ENCODE measurements around the gene LTBP1.

LTBP1 gene

GRCh38 chr2:32960238-32960637, 13.5 kb downstream of the LTBP1 start:
- H3K27ac ChIP-seq = no peak overlapping the region
- no peak overlapping the region for H3K9ac ChIP-seq
- no peaks in the 10 kb centered on the region for H3K79me2 ChIP-seq (ENCODE audit: insufficient read depth, low read depth)
- no peak overlapping the region for H2AFZ ChIP-seq (ENCODE audit: low read depth)
- H4K20me1 ChIP-seq (ENCODE audit: insufficient read depth) = no peaks in the 10 kb centered on the region; the same call in 1 of the 2 replicates
- no peaks in the 10 kb centered on the region for H3K4me1 ChIP-seq (ENCODE audit: low read depth, poor library complexity, severe bottlenecking)
- no peaks in the 10 kb centered on the region for H3K36me3 ChIP-seq (ENCODE audit: insufficient read depth)
- H3K4me2 ChIP-seq = no peak overlapping the region
- H3K4me3 ChIP-seq (IDR thresholded peaks at IDR 0.05; ENCODE audit: insufficient read depth, low read depth, low read length) = no peak overlapping the region
- no peaks in the 10 kb centered on the region for H3K27me3 ChIP-seq (ENCODE audit: insufficient read depth, low read depth)
- TF ChIP-seq CTCF (conservative IDR thresholded peaks at IDR 0.05; ENCODE audit: low read depth, low read length) = no peak

GRCh38 chr2:32960647-32961403, 14.1 kb downstream of the LTBP1 start:
- H3K4me2 ChIP-seq = no peak overlapping the region
- no peak overlapping the region for H2AFZ ChIP-seq (ENCODE audit: low read depth)
- H3K79me2 ChIP-seq (ENCODE audit: insufficient read depth, low read depth) = no peaks in the 10 kb centered on the region
- no peaks in the 10 kb centered on the region for H3K27me3 ChIP-seq (ENCODE audit: insufficient read depth, low read depth)
- TF ChIP-seq CTCF (conservative IDR thresholded peaks at IDR 0.05; ENCODE audit: low read depth, low read length) = no peak
- no peak overlapping the region for H3K27ac ChIP-seq
- H3K36me3 ChIP-seq (ENCODE audit: insufficient read depth) = no peaks in the 10 kb centered on the region
- no peaks in the 10 kb centered on the region; the same call in 1 of the 2 replicates for H4K20me1 ChIP-seq (ENCODE audit: insufficient read depth)
- no peak overlapping the region for H3K4me3 ChIP-seq (IDR thresholded peaks at IDR 0.05; ENCODE audit: insufficient read depth, low read depth, low read length)
- peaks cover 4% of the 10 kb centered on the region for H3K4me1 ChIP-seq (ENCODE audit: low read depth, poor library complexity, severe bottlenecking)
- no peak overlapping the region for H3K9ac ChIP-seq

- no peaks in the 10 kb centered on the region for H3K79me2 ChIP-seq (ENCODE audit: insufficient read depth, low read depth)
- TF ChIP-seq CTCF (conservative IDR thresholded peaks at IDR 0.05; ENCODE audit: low read depth, low read length) = no peak
- no peak overlapping the region for H3K9ac ChIP-seq
- no peaks in the 10 kb centered on the region for H3K27me3 ChIP-seq (ENCODE audit: insufficient read depth, low read depth)
- H3K4me1 ChIP-seq (ENCODE audit: low read depth, poor library complexity, severe bottlenecking) = peaks cover 23% of the 10 kb centered on the region
- H3K4me3 ChIP-seq (IDR thresholded peaks at IDR 0.05; ENCODE audit: insufficient read depth, low read depth, low read length) = no peak overlapping the region
- no peaks in the 10 kb centered on the region; the same call in 1 of the 2 replicates for H4K20me1 ChIP-seq (ENCODE audit: insufficient read depth)
- H3K4me2 ChIP-seq = no peak overlapping the region
- H3K36me3 ChIP-seq (ENCODE audit: insufficient read depth) = no peaks in the 10 kb centered on the region
- H3K27ac ChIP-seq = no peak overlapping the region
- no peak overlapping the region for H2AFZ ChIP-seq (ENCODE audit: low read depth)
Observed at GRCh38 chr2:32962690-32963089, 15.9 kb downstream of the LTBP1 start.

GRCh38 chr2:32963941-32964340, 17.2 kb downstream of the LTBP1 start:
- H2AFZ ChIP-seq (ENCODE audit: low read depth) = no peak overlapping the region
- H4K20me1 ChIP-seq (ENCODE audit: insufficient read depth) = no peaks in the 10 kb centered on the region; the same call in 1 of the 2 replicates
- H3K27me3 ChIP-seq (ENCODE audit: insufficient read depth, low read depth) = no peaks in the 10 kb centered on the region
- H3K4me3 ChIP-seq (IDR thresholded peaks at IDR 0.05; ENCODE audit: insufficient read depth, low read depth, low read length) = no peak overlapping the region
- H3K79me2 ChIP-seq (ENCODE audit: insufficient read depth, low read depth) = no peaks in the 10 kb centered on the region
- H3K36me3 ChIP-seq (ENCODE audit: insufficient read depth) = no peaks in the 10 kb centered on the region
- no peak overlapping the region for H3K4me2 ChIP-seq
- H3K27ac ChIP-seq = no peak overlapping the region
- no peak overlapping the region for H3K9ac ChIP-seq
- TF ChIP-seq CTCF (conservative IDR thresholded peaks at IDR 0.05; ENCODE audit: low read depth, low read length) = no peak
- H3K4me1 ChIP-seq (ENCODE audit: low read depth, poor library complexity, severe bottlenecking) = peaks cover 23% of the 10 kb centered on the region

All from KMS-11 (cell line).